ENCODE data around the gene MACROH2A1.

Gene MACROH2A1

GRCh38 chr5:135322744-135323143 lies 76.3 kb downstream of the MACROH2A1 start:
- TF ChIP-seq, protein P1, sequence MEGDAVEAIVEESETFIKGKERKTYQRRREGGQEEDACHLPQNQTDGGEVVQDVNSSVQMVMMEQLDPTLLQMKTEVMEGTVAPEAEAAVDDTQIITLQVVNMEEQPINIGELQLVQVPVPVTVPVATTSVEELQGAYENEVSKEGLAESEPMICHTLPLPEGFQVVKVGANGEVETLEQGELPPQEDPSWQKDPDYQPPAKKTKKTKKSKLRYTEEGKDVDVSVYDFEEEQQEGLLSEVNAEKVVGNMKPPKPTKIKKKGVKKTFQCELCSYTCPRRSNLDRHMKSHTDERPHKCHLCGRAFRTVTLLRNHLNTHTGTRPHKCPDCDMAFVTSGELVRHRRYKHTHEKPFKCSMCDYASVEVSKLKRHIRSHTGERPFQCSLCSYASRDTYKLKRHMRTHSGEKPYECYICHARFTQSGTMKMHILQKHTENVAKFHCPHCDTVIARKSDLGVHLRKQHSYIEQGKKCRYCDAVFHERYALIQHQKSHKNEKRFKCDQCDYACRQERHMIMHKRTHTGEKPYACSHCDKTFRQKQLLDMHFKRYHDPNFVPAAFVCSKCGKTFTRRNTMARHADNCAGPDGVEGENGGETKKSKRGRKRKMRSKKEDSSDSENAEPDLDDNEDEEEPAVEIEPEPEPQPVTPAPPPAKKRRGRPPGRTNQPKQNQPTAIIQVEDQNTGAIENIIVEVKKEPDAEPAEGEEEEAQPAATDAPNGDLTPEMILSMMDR (IDR thresholded peaks at IDR 0.05; ENCODE audit: extremely low read depth, missing control alignments): no peak
- no peak for DNase-seq (ENCODE audit: low spot score)

- DNase-seq (ENCODE audit: low spot score): no peak
- TF ChIP-seq, protein P1 (IDR thresholded peaks at IDR 0.05; ENCODE audit: extremely low read depth, missing control alignments): no peak
Observed at GRCh38 chr5:135322271-135322670, 76.8 kb downstream of the MACROH2A1 start.

- no peak for DNase-seq (ENCODE audit: low spot score)
- TF ChIP-seq, protein P1 (IDR thresholded peaks at IDR 0.05; ENCODE audit: extremely low read depth, missing control alignments): no peak
Observed at GRCh38 chr5:135320718-135321484, 78.1 kb downstream of the MACROH2A1 start.

- TF ChIP-seq, protein P1 (IDR thresholded peaks at IDR 0.05; ENCODE audit: extremely low read depth, missing control alignments): no peak
- no peak for DNase-seq (ENCODE audit: low spot score)
Observed at GRCh38 chr5:135319928-135320606, 79.0 kb downstream of the MACROH2A1 start.

DNA sequence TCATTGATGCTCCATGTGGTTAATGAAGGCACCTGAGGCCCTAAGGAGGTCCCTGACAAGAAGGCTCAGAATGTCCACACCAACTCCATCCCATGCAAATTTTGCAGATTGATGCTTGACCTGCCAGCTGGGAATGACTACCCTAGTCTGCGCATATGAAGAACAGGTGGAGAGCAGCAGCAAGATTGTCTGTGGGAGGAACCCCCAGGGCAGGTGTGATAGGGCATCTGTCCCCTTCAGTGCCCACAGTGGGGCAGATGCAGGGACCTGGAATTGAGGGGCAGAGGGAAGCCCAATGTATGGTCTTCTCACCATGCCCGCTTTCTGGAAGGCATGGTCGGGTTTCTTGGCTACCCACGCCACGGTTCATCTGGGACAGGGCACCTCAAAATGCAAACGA lies 79.6 kb downstream of the MACROH2A1 start:
- no peak for DNase-seq (ENCODE audit: low spot score)
- TF ChIP-seq, protein P1 (IDR thresholded peaks at IDR 0.05; ENCODE audit: extremely low read depth, missing control alignments): no peak

DNA sequence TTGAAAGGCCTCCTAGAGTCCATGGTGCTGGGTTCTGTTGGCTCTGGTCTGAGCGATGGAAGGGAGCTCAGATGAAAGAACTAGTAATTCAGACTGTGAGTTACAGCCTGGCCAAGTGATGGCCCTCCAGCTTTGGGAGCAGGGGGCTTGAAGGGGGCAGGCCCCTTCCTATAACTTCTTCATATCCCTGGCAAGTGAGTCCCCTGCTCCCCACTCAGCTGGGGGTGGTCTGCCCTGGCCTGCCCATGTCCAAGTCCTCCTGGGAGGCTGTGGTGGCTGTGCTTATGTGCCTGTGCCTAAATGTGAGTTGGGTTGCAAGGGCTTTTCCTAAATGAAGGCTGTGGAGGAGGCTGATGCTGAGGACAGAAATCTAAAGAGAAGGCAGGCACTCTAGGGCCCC lies 80.1 kb downstream of the MACROH2A1 start:
- no peak for DNase-seq (ENCODE audit: low spot score)
- TF ChIP-seq, protein P1 (IDR thresholded peaks at IDR 0.05; ENCODE audit: extremely low read depth, missing control alignments): no peak

- TF ChIP-seq, protein P1 (IDR thresholded peaks at IDR 0.05; ENCODE audit: extremely low read depth, missing control alignments): no peak
- no peak for DNase-seq (ENCODE audit: low spot score)
Observed at GRCh38 chr5:135318037-135318436, 81.0 kb downstream of the MACROH2A1 start.

Data from GM20000 (cell line).